Tibial artery (tissue), 4 donors: Measurements from ENCODE around the gene FAM13A.
"Not testable (repeated sequence)": the region's sequence is repeated elsewhere in the genome, so short reads cannot be mapped to it uniquely, and the experiment has no call there.

Experiments
- DNase-seq, 2 donors: peaks; one replicate each; pipeline ENCODE4 v3.0.0-alpha.2; 2019
- H3K27ac ChIP-seq, 2 donors: fragments of 200-600 bp; sonication (generic) in 1 of 2; 1 replicate in 1 of 2; 2 replicates in 1 of 2; pipeline ENCODE4 v1.5.1; 2018 to 2019; ENCODE audit warnings: mild to moderate bottlenecking in 1 of 2
- H3K27me3 ChIP-seq, 2 donors: fragments of 200-600 bp; sonication (generic) in 1 of 2; one replicate each; pipeline versions ENCODE4 v1.5.1 to v1.6.0; 2016 to 2019
- H3K36me3 ChIP-seq, 3 donors: fragments of 200-600 bp; sonication (generic) in 2 of 3; one replicate each; pipeline ENCODE4 v1.5.1; 2016 to 2019; ENCODE audit warnings: mild to moderate bottlenecking in 2 of 3
- H3K4me1 ChIP-seq, 4 donors: fragments of 200-600 bp; sonication (generic) in 2 of 4; 1 replicate in 3 of 4; 2 replicates in 1 of 4; pipeline ENCODE4 v1.5.1; 2016 to 2019
- H3K4me3 ChIP-seq, 2 donors: fragments of 200-600 bp; sonication (generic) in 1 of 2; 1 replicate in 1 of 2; 2 replicates in 1 of 2; pipeline ENCODE4 v1.5.1; 2018 to 2019; ENCODE audit warnings: mild to moderate bottlenecking in 2 of 2
- H3K9me3 ChIP-seq, 3 donors: fragments of 200-600 bp; sonication (generic) in 1 of 3; one replicate each; pipeline ENCODE4 v1.5.1; 2016 to 2019
- CTCF ChIP-seq, 2 experiments: fragments of 200-600 bp in 1 of 2; fragments of 450-650 bp in 1 of 2; IDR thresholded peaks; one replicate each; pipeline ENCODE4 v1.5.1; 2017 to 2019; ENCODE audit warnings: antibody characterized with exemption in 2 of 2, mild to moderate bottlenecking in 1 of 2, moderate library complexity in 1 of 2
- intact Hi-C: fragments of 100-400 bp; cut with DNase I; formaldehyde crosslinking; loops from one replicate; pipeline ENCODE4 v1.15.0; 2023; ENCODE audit warnings: low total_unique reads

Gene FAM13A

GRCh38 chr4:88928852-88929251 lies 128.1 kb downstream of the FAM13A start:
- TF ChIP-seq CTCF (IDR thresholded peaks at IDR 0.05) = no peak
- Histone ChIP-seq H3K4me1 (no peaks in the 10 kb centered on the region), H3K27me3 (no peaks in the 10 kb centered on the region), H3K36me3 (peaks cover 0 to 9% (median 7%) of the 10 kb centered on the region in 3 donors), H3K4me3 (no peak overlapping the region), H3K27ac (no peak overlapping the region), H3K9me3 (peaks cover 0 to 2% (median 0%) of the 10 kb centered on the region in 3 donors)
- no peak for DNase-seq
- intact Hi-C loops = no loop called here

GRCh38 chr4:88927420-88927819 lies 129.6 kb downstream of the FAM13A start:
- peaks cover 0 to 2% (median 0%) of the 10 kb centered on the region in 3 donors for H3K9me3 ChIP-seq
- TF ChIP-seq CTCF (IDR thresholded peaks at IDR 0.05) = no peak
- H3K27ac ChIP-seq = no peak overlapping the region
- DNase-seq = no peak
- intact Hi-C loops = no loop called here
- H3K4me3 ChIP-seq = no peak overlapping the region
- no peaks in the 10 kb centered on the region for H3K27me3 ChIP-seq
- H3K4me1 ChIP-seq = no peaks in the 10 kb centered on the region
- H3K36me3 ChIP-seq = peaks cover 0 to 9% (median 7%) of the 10 kb centered on the region in 3 donors

- DNase-seq = no peak
- Histone ChIP-seq H3K27ac (no peak overlapping the region), H3K27me3 (no peaks in the 10 kb centered on the region), H3K36me3 (no peaks in the 10 kb centered on the region), H3K4me1 (no peaks in the 10 kb centered on the region), H3K9me3 (no peaks in the 10 kb centered on the region), H3K4me3 (no peak overlapping the region)
- TF ChIP-seq CTCF (IDR thresholded peaks at IDR 0.05) = no peak
- intact Hi-C loops = no loop called here
These were observed 137.9 kb downstream of the FAM13A start for GRCh38 chr4:88919056-88919455.

GRCh38 chr4:88913181-88913580 lies 143.8 kb downstream of the FAM13A start:
- H3K9me3 ChIP-seq, H3K27ac ChIP-seq, H3K4me3 ChIP-seq, H3K27me3 ChIP-seq, H3K4me1 ChIP-seq, DNase-seq, H3K36me3 ChIP-seq, intact Hi-C loops: not testable (repeated sequence)

- intact Hi-C loops = no loop called here
- DNase-seq = no peak
- Histone ChIP-seq H3K27me3 (no peaks in the 10 kb centered on the region), H3K9me3 (no peaks in the 10 kb centered on the region), H3K4me3 (no peak overlapping the region), H3K36me3 (no peaks in the 10 kb centered on the region), H3K27ac (no peak overlapping the region), H3K4me1 (peaks cover 0 to 5% (median 0%) of the 10 kb centered on the region in 4 donors)
- no peak for TF ChIP-seq CTCF (IDR thresholded peaks at IDR 0.05)
These were observed 145.5 kb downstream of the FAM13A start for GRCh38 chr4:88911246-88912212.

GRCh38 chr4:88910101-88910500 lies 146.9 kb downstream of the FAM13A start:
- Histone ChIP-seq H3K27me3 (no peaks in the 10 kb centered on the region), H3K27ac (no peak overlapping the region), H3K9me3 (no peaks in the 10 kb centered on the region), H3K4me1 (peaks cover 0 to 5% (median 0%) of the 10 kb centered on the region in 4 donors), H3K36me3 (peaks cover 0 to 5% (median 0%) of the 10 kb centered on the region in 3 donors), H3K4me3 (no peak overlapping the region)
- no peak for DNase-seq
- intact Hi-C loops = no loop called here
- no peak for TF ChIP-seq CTCF (IDR thresholded peaks at IDR 0.05)
